Astrocyte (in vitro differentiated cells and primary cell): Measurements from ENCODE around the gene ZBTB45. TPM values are rescaled to one million over a fixed set of nuclear protein-coding genes. Genes with fewer than 3 reads are reported as not detected.
A peak's percentile ranks its signal among the peaks of the same experiment; 100 is the strongest.
"Not testable (repeated sequence)": the region's sequence is repeated elsewhere in the genome, so short reads cannot be mapped to it uniquely, and the experiment has no call there.

Experiments used
- DNase-seq: peaks from one replicate; pipeline ENCODE4 v3.0.0-alpha.2; 2010; ENCODE audit warnings: low read depth
- FAIRE-seq: peaks from 2 replicates; lab custom pipeline; 2011; peaks lifted over from hg19 to GRCh38; lab: Jason Lieb, UNC
- H2AFZ ChIP-seq: 2 replicates; pipeline ENCODE4 v1.6.0; 2012; ENCODE audit warnings: low read depth, low read length, inconsistent platforms
- H3K27ac ChIP-seq: 2 replicates; pipeline ENCODE4 v1.5.1; 2011; ENCODE audit warnings: low read depth, low read length, inconsistent platforms
- H3K27me3 ChIP-seq: 2 replicates; pipeline ENCODE4 v1.6.0; 2011; ENCODE audit warnings: low read length, inconsistent platforms; ENCODE audit not compliant: insufficient read depth
- H3K36me3 ChIP-seq: 2 replicates; pipeline ENCODE4 v1.5.1; 2011; ENCODE audit warnings: low read length, inconsistent platforms; ENCODE audit not compliant: insufficient read depth
- H3K4me1 ChIP-seq: 2 replicates; pipeline ENCODE4 v1.5.1; 2011; ENCODE audit warnings: low read length, inconsistent platforms; ENCODE audit not compliant: insufficient read depth
- H3K4me2 ChIP-seq: 2 replicates; pipeline ENCODE4 v1.6.0; 2012; ENCODE audit warnings: low read length, inconsistent platforms
- H3K4me3 ChIP-seq: 2 replicates; pipeline ENCODE4 v1.5.1; 2011; ENCODE audit warnings: low read depth, mild to moderate bottlenecking, low read length, inconsistent platforms; ENCODE audit not compliant: insufficient read depth
- H3K79me2 ChIP-seq: 2 replicates; pipeline ENCODE4 v1.6.0; 2012; ENCODE audit warnings: mild to moderate bottlenecking, low read length, inconsistent platforms; ENCODE audit not compliant: insufficient read depth
- H3K9ac ChIP-seq: 2 replicates; pipeline ENCODE4 v1.6.0; 2012; ENCODE audit warnings: mild to moderate bottlenecking, low read length, inconsistent platforms
- H3K9me3 ChIP-seq: 2 replicates; pipeline ENCODE4 v1.5.1; 2012; ENCODE audit warnings: low read depth, mild to moderate bottlenecking, low read length, inconsistent platforms; ENCODE audit not compliant: insufficient read depth
- H4K20me1 ChIP-seq: 2 replicates; pipeline ENCODE4 v1.6.0; 2012; ENCODE audit warnings: low read length, inconsistent platforms; ENCODE audit not compliant: insufficient read depth
- H3K27ac Mint-ChIP-seq: one replicate; pipeline ENCODE4 v1.8.0; 2021; ENCODE audit warnings: mild to moderate bottlenecking, mixed read lengths; ENCODE audit not compliant: unreplicated experiment
- H3K27me3 Mint-ChIP-seq: one replicate; pipeline ENCODE4 v1.8.0; 2021; ENCODE audit warnings: low read depth, mixed read lengths; ENCODE audit not compliant: unreplicated experiment
- H3K36me3 Mint-ChIP-seq: one replicate; pipeline ENCODE4 v1.8.0; 2021; ENCODE audit warnings: low read depth, mixed read lengths; ENCODE audit not compliant: unreplicated experiment
- H3K4me1 Mint-ChIP-seq: one replicate; pipeline ENCODE4 v1.8.0; 2021; ENCODE audit warnings: low read depth, mixed read lengths; ENCODE audit not compliant: unreplicated experiment
- H3K4me3 Mint-ChIP-seq: one replicate; pipeline ENCODE4 v1.8.0; 2021; ENCODE audit warnings: mild to moderate bottlenecking, moderate library complexity, mixed read lengths; ENCODE audit not compliant: unreplicated experiment
- H3K9me3 Mint-ChIP-seq: one replicate; pipeline ENCODE4 v1.8.0; 2021; ENCODE audit warnings: mild to moderate bottlenecking, mixed read lengths; ENCODE audit not compliant: unreplicated experiment
- CTCF ChIP-seq: IDR thresholded peaks from 2 replicates; pipeline ENCODE4 v1.5.1; 2011; ENCODE audit warnings: low read depth, mild to moderate bottlenecking, inconsistent platforms, low read length, moderate library complexity; ENCODE audit not compliant: insufficient read depth
- EZH2 ChIP-seq: IDR thresholded peaks from 2 replicates; pipeline ENCODE4 v1.6.1; 2012; ENCODE audit warnings: mild to moderate bottlenecking, low read length, inconsistent platforms; ENCODE audit not compliant: insufficient read depth
- total RNA-seq: library from RNA; stranded (reverse); gene quantifications from 2 replicates; pipeline ENCODE4 v1.2.1, GENCODE V29; 2021

ZBTB45 gene
- total RNA-seq, 1 donor from 2014 or later, result 16.3 TPM

GRCh38 chr19:58473775-58474174, 45.8 kb downstream of the ZBTB45 start:
- Mint-ChIP-seq H3K9me3 (no peaks in the 10 kb centered on the region), H3K4me3 (peak overlapping the region; percentile 86), H3K36me3 (peaks cover 20% of the 10 kb centered on the region), H3K27me3 (no peaks in the 10 kb centered on the region), H3K27ac (peak overlapping the region; percentile 96), H3K4me1 (peaks cover 27% of the 10 kb centered on the region)
- H4K20me1 ChIP-seq, result peaks cover 35% of the 10 kb centered on the region
- peaks cover 31% of the 10 kb centered on the region for H3K4me1 ChIP-seq
- H3K9me3 ChIP-seq, result no peaks in the 10 kb centered on the region
- no peak for FAIRE-seq
- H3K27ac ChIP-seq, result no peak overlapping the region
- no peak overlapping the region for H2AFZ ChIP-seq
- H3K4me3 ChIP-seq, result no peak overlapping the region
- TF ChIP-seq EZH2 (no peak), CTCF (no peak)
- H3K27me3 ChIP-seq, result no peaks in the 10 kb centered on the region
- peaks cover 9% of the 10 kb centered on the region for H3K79me2 ChIP-seq
- peaks cover 9% of the 10 kb centered on the region for H3K36me3 ChIP-seq
- no peak overlapping the region for H3K4me2 ChIP-seq
- no peak for DNase-seq
- H3K9ac ChIP-seq, result no peak overlapping the region

GRCh38 chr19:58471736-58472135, 47.9 kb downstream of the ZBTB45 start:
- no peak overlapping the region for H3K4me3 ChIP-seq
- H4K20me1 ChIP-seq, result peaks cover 47% of the 10 kb centered on the region
- no peak for TF ChIP-seq EZH2
- no peak for TF ChIP-seq CTCF
- peaks cover 9% of the 10 kb centered on the region for H3K36me3 ChIP-seq
- no peak overlapping the region for H3K9ac ChIP-seq
- peaks cover 35% of the 10 kb centered on the region for H3K4me1 ChIP-seq
- no peak overlapping the region for H2AFZ ChIP-seq
- Mint-ChIP-seq H3K9me3 (no peaks in the 10 kb centered on the region), H3K36me3 (peaks cover 23% of the 10 kb centered on the region), H3K4me1 (peaks cover 35% of the 10 kb centered on the region), H3K4me3 (no peak overlapping the region), H3K27ac (no peak overlapping the region), H3K27me3 (no peaks in the 10 kb centered on the region)
- no peak for DNase-seq
- no peak overlapping the region for H3K27ac ChIP-seq
- H3K27me3 ChIP-seq, result no peaks in the 10 kb centered on the region
- no peaks in the 10 kb centered on the region for H3K9me3 ChIP-seq
- no peak overlapping the region for H3K4me2 ChIP-seq
- peaks cover 27% of the 10 kb centered on the region for H3K79me2 ChIP-seq
- no peak for FAIRE-seq

GRCh38 chr19:58470837-58471543, 48.6 kb downstream of the ZBTB45 start:
- not testable (repeated sequence) for H3K36me3 ChIP-seq, H3K9me3 ChIP-seq, H3K27ac ChIP-seq, H3K9ac ChIP-seq, H3K27ac Mint-ChIP-seq, H3K27me3 Mint-ChIP-seq, FAIRE-seq, H3K27me3 ChIP-seq, H3K4me3 Mint-ChIP-seq, H3K4me2 ChIP-seq, H2AFZ ChIP-seq, H3K4me3 ChIP-seq, H3K9me3 Mint-ChIP-seq, DNase-seq
- peaks cover 33% of the 10 kb centered on the region for H3K4me1 ChIP-seq
- Mint-ChIP-seq H3K4me1 (peaks cover 35% of the 10 kb centered on the region), H3K36me3 (peaks cover 23% of the 10 kb centered on the region)
- H3K79me2 ChIP-seq, result peaks cover 27% of the 10 kb centered on the region
- peaks cover 47% of the 10 kb centered on the region for H4K20me1 ChIP-seq
